HepG2 (cell line): ENCODE measurements around the gene SUB1. TPM values are rescaled to one million over a fixed set of nuclear protein-coding genes. Genes with fewer than 3 reads are reported as not detected.

Source experiments
- ATAC-seq: fragments of 200-7000 bp; cut with Tn5 transposase; 3 replicates; pipeline ENCODE4 v1.9.1; 2020; ENCODE audit warnings: mild to moderate bottlenecking, moderate library complexity
- BruUV-seq: library from RNA; stranded (reverse); fragments of 400-500 nt; replicated peaks from 2 replicates; lab custom pipeline; 2021; lab: Mats Ljungman, UMichigan
- CTCF ChIA-PET: fragments of 300-600 bp; formaldehyde crosslinking; extraction: SDS; loops from one replicate; lab custom pipeline; 2021; ENCODE audit warnings: low total read pairs, inconsistent platforms, low intra/inter-chr PET ratio; lab: Yijun Ruan, JAX
- POLR2A ChIA-PET: fragments of 350-600 bp; sonication (Branson Sonifier 250); formaldehyde crosslinking; loops from one replicate; lab custom pipeline; 2020; ENCODE audit warnings: antibody characterized with exemption, inconsistent platforms; lab: Yijun Ruan, JAX
- DNase-seq: peaks from one replicate; pipeline ENCODE4 v3.0.0-alpha.2; 2015; ENCODE audit warnings: low spot score
- FAIRE-seq: peaks from 3 replicates; lab custom pipeline; 2011; peaks lifted over from hg19 to GRCh38; lab: Jason Lieb, UNC
- H2AFZ ChIP-seq: one replicate; pipeline ENCODE4 v1.6.1; 2011; ENCODE audit warnings: low read length, inconsistent platforms
- H3K27ac ChIP-seq: fragments of 300-600 bp; 3 replicates; pipeline ENCODE4 v1.8.0; 2011; ENCODE audit warnings: mixed run types, mild to moderate bottlenecking, mixed read lengths, low read length, inconsistent platforms; ENCODE audit not compliant: insufficient read depth; ENCODE audit errors: extremely low read length
- H3K27me3 ChIP-seq, 2 experiments: fragments of 200-600 bp in 1 of 2; 2 replicates in 1 of 2; 3 replicates in 1 of 2; pipeline versions ENCODE4 v1.6.0 to v1.8.0; 2011; ENCODE audit warnings: low read length in 2 of 2, mild to moderate bottlenecking in 2 of 2, moderate library complexity in 2 of 2, inconsistent platforms in 1 of 2; ENCODE audit not compliant: insufficient read depth in 2 of 2, control insufficient read depth in 1 of 2
- H3K36me3 ChIP-seq, 2 experiments: fragments of 200-600 bp in 1 of 2; replicated peaks in 1 of 2; 2 replicates in 1 of 2; 3 replicates in 1 of 2; pipeline versions ENCODE4 v1.5.1 to v1.8.0; 2011; ENCODE audit warnings: low read length in 2 of 2, inconsistent platforms in 1 of 2; ENCODE audit not compliant: insufficient read depth in 2 of 2, control insufficient read depth in 1 of 2
- H3K4me1 ChIP-seq: 2 replicates; pipeline ENCODE4 v1.5.1; 2012; ENCODE audit warnings: low read length, inconsistent platforms; ENCODE audit not compliant: insufficient read depth
- H3K4me2 ChIP-seq: 2 replicates; pipeline ENCODE4 v1.6.0; 2011; ENCODE audit warnings: low read depth, low read length, inconsistent platforms
- H3K4me3 ChIP-seq, 3 experiments: fragments of 200-600 bp in 1 of 3; sonication (generic), shearing (Covaris generic) in 1 of 3; replicated peaks in 1 of 3; 2 replicates each; pipeline ENCODE4 v1.5.1; 2011 to 2016; ENCODE audit warnings: low read length in 3 of 3, inconsistent platforms in 2 of 3, low read depth in 2 of 3, mild to moderate bottlenecking in 2 of 3, control low read depth in 1 of 3, mixed read lengths in 1 of 3; ENCODE audit not compliant: insufficient read depth in 1 of 3
- H3K79me2 ChIP-seq: one replicate; pipeline ENCODE4 v1.6.1; 2011; ENCODE audit warnings: low read length, inconsistent platforms; ENCODE audit not compliant: insufficient read depth
- H3K9ac ChIP-seq: 2 replicates; pipeline ENCODE4 v1.6.0; 2011; ENCODE audit warnings: mild to moderate bottlenecking, low read depth, low read length, inconsistent platforms; ENCODE audit not compliant: insufficient read depth
- H3K9me3 ChIP-seq: 2 replicates; pipeline ENCODE4 v1.5.1; 2012; ENCODE audit warnings: mild to moderate bottlenecking, low read length
- H4K20me1 ChIP-seq: 2 replicates; pipeline ENCODE4 v1.6.0; 2011; ENCODE audit warnings: inconsistent platforms, mild to moderate bottlenecking, low read length, moderate library complexity; ENCODE audit not compliant: insufficient read depth
- CHD2 ChIP-seq: IDR thresholded peaks from 2 replicates; pipeline ENCODE4 v1.6.1; 2011; ENCODE audit warnings: low read depth, low read length, improper control_type of control experiment
- ZNF121 ChIP-seq: sonication (generic); formaldehyde crosslinking; IDR thresholded peaks from 2 replicates; pipeline ENCODE4 v1.5.0; 2020; ENCODE audit warnings: mild to moderate bottlenecking, missing genetic modification reagents
- ZNF280D ChIP-seq: sonication (generic); formaldehyde crosslinking; IDR thresholded peaks from 2 replicates; pipeline ENCODE4 v1.5.1; 2020; ENCODE audit warnings: mild to moderate bottlenecking, missing genetic modification reagents
- whole genome bisulfite sequencing: methylation state at CpG from one replicate; pipeline ENCODE4 v1.1.6; 2017; ENCODE audit warnings: low lambda C conversion rate; 5-methylcytosine and 5-hydroxymethylcytosine counted together
- in situ Hi-C: cut with HindIII; loops from 2 replicates; pipeline ENCODE4 v1.10.0; 2017; ENCODE audit warnings: low pct_unique_long_range_greater_than_20kb; ENCODE audit not compliant: extremely low pct_ligation_motif_present
- intact Hi-C: fragments of 100-400 bp; cut with micrococcal nuclease; formaldehyde crosslinking; loops from one replicate; pipeline ENCODE4 v1.10.0; 2022; ENCODE audit not compliant: unreplicated experiment
- polyA plus RNA-seq, 8 experiments: library from polyadenylated mRNA; depleted of rRNA in 3 of 8; stranded (reverse) in 7 of 8; unstranded in 1 of 8; fragments of >200 nt; fragmentation: Illumina TruSeq in 4 of 8; extraction: Trizol in 4 of 8; gene quantifications; 2 replicates each; pipeline versions ENCODE4 v1.2.1 to v1.2.3, GENCODE V29; 2011 to 2016; ENCODE audit warnings: low read depth in 4 of 8, missing spikeins in 1 of 8, mixed read lengths in 1 of 8; ENCODE audit not compliant: insufficient read depth in 1 of 8
- total RNA-seq, 5 experiments: library from RNA; depleted of rRNA; stranded (reverse); fragments of >200 nt; fragmentation: Illumina TruSeq; extraction: Trizol; gene quantifications; 2 replicates each; pipeline ENCODE4 v1.2.3, GENCODE V29; 2016; ENCODE audit warnings: low read depth in 1 of 5

The SUB1 gene
- total and polyA plus RNA-seq, 2 of the 13 experiments (the other 11 are each of a cell fraction or from before 2014, with no cell fraction given) = 182 to 693 TPM

- Histone ChIP-seq H3K9ac (no peak overlapping the region), H3K4me3 (no peak overlapping the region), H3K27me3 (no peaks in the 10 kb centered on the region), H3K4me2 (no peak overlapping the region), H4K20me1 (peaks cover 6% of the 10 kb centered on the region; the same call in 1 of the 2 replicates), H3K4me1 (no peaks in the 10 kb centered on the region), H3K36me3 (peaks cover 5 to 34% of the 10 kb centered on the region in 2 experiments), H3K27ac (no peak overlapping the region), H3K9me3 (no peaks in the 10 kb centered on the region), H3K79me2 (peaks cover 7% of the 10 kb centered on the region), H2AFZ (no peak overlapping the region)
- in situ Hi-C loops (no loop called here), intact Hi-C loops (no loop called here)
- CTCF ChIA-PET = no interaction called here
- no peak for DNase-seq
- no peak for FAIRE-seq
- WGBS = 89% methylated on average over 4 of the region's 4 CpGs
- POLR2A ChIA-PET = no interaction called here
- ATAC-seq = peak; percentile 51
- TF ChIP-seq ZNF121 (peak; percentile 71), ZNF280D (no peak), CHD2 (no peak)
- TSS peak; percentile 5 for BruUV-seq
Measured at GRCh38 chr5:32604800-32605765, 19.7 kb downstream of the SUB1 start.
